ENCODE data around the gene BNIP3.

Gene BNIP3

GRCh38 chr10:131979821-131980270, 1.9 kb downstream of the BNIP3 start:
- Histone ChIP-seq H3K9me3 (ENCODE audit: control insufficient read depth, low read length) (no peaks in the 10 kb centered on the region), H3K27ac (no peak overlapping the region), H3K4me2 (ENCODE audit: low read length) (peak overlapping the region; percentile 50), H3K4me1 (peaks cover 9% of the 10 kb centered on the region), H3K79me2 (no peaks in the 10 kb centered on the region), H3K4me3 (ENCODE audit: low read depth, low read length) (no peak overlapping the region), H3K9ac (no peak overlapping the region), H2AFZ (no peak overlapping the region), H3K27me3 (ENCODE audit: control insufficient read depth, insufficient read depth, low read length) (no peaks in the 10 kb centered on the region), H3K36me3 (ENCODE audit: control insufficient read depth, insufficient read depth, low read length) (no peaks in the 10 kb centered on the region)
- no peak for TF ChIP-seq CTCF (IDR thresholded peaks at IDR 0.05)

- Histone ChIP-seq H3K4me2 (ENCODE audit: low read length) (peak overlapping the region; percentile 50), H3K79me2 (no peaks in the 10 kb centered on the region), H3K36me3 (ENCODE audit: control insufficient read depth, insufficient read depth, low read length) (no peaks in the 10 kb centered on the region), H3K27me3 (ENCODE audit: control insufficient read depth, insufficient read depth, low read length) (no peaks in the 10 kb centered on the region), H3K9ac (no peak overlapping the region), H3K4me3 (ENCODE audit: low read depth, low read length) (no peak overlapping the region), H3K27ac (no peak overlapping the region), H2AFZ (no peak overlapping the region), H3K4me1 (peaks cover 9% of the 10 kb centered on the region), H3K9me3 (ENCODE audit: control insufficient read depth, low read length) (no peaks in the 10 kb centered on the region)
- no peak for TF ChIP-seq CTCF (IDR thresholded peaks at IDR 0.05)
These were observed 2.4 kb downstream of the BNIP3 start for GRCh38 chr10:131979336-131979735.

- H3K4me3 ChIP-seq (ENCODE audit: low read depth, low read length), result no peak overlapping the region
- no peaks in the 10 kb centered on the region for H3K27me3 ChIP-seq (ENCODE audit: control insufficient read depth, insufficient read depth, low read length)
- no peaks in the 10 kb centered on the region for H3K36me3 ChIP-seq (ENCODE audit: control insufficient read depth, insufficient read depth, low read length)
- no peak for TF ChIP-seq CTCF (IDR thresholded peaks at IDR 0.05)
- H3K4me1 ChIP-seq, result peaks cover 9% of the 10 kb centered on the region
- no peak overlapping the region for H3K27ac ChIP-seq
- no peaks in the 10 kb centered on the region for H3K9me3 ChIP-seq (ENCODE audit: control insufficient read depth, low read length)
- no peaks in the 10 kb centered on the region for H3K79me2 ChIP-seq
- no peak overlapping the region for H2AFZ ChIP-seq
- no peak overlapping the region for H3K9ac ChIP-seq
- no peak overlapping the region for H3K4me2 ChIP-seq (ENCODE audit: low read length)
These were observed 2.9 kb downstream of the BNIP3 start for GRCh38 chr10:131978851-131979250.

- H3K4me1 ChIP-seq, result peaks cover 9% of the 10 kb centered on the region
- H3K27me3 ChIP-seq (ENCODE audit: control insufficient read depth, insufficient read depth, low read length), result no peaks in the 10 kb centered on the region
- H3K79me2 ChIP-seq, result no peaks in the 10 kb centered on the region
- H3K9me3 ChIP-seq (ENCODE audit: control insufficient read depth, low read length), result no peaks in the 10 kb centered on the region
- no peak overlapping the region for H2AFZ ChIP-seq
- no peak overlapping the region for H3K27ac ChIP-seq
- no peak for TF ChIP-seq CTCF (IDR thresholded peaks at IDR 0.05)
- H3K9ac ChIP-seq, result no peak overlapping the region
- no peak overlapping the region for H3K4me3 ChIP-seq (ENCODE audit: low read depth, low read length)
- no peak overlapping the region for H3K4me2 ChIP-seq (ENCODE audit: low read length)
- no peaks in the 10 kb centered on the region for H3K36me3 ChIP-seq (ENCODE audit: control insufficient read depth, insufficient read depth, low read length)
These were observed 3.4 kb downstream of the BNIP3 start for GRCh38 chr10:131978366-131978765.

GRCh38 chr10:131977323-131978096, 4.2 kb downstream of the BNIP3 start:
- no peak for TF ChIP-seq CTCF (IDR thresholded peaks at IDR 0.05)
- Histone ChIP-seq H3K27ac (no peak overlapping the region), H3K27me3 (ENCODE audit: control insufficient read depth, insufficient read depth, low read length) (no peaks in the 10 kb centered on the region), H3K4me3 (ENCODE audit: low read depth, low read length) (no peak overlapping the region), H3K9ac (no peak overlapping the region), H3K9me3 (ENCODE audit: control insufficient read depth, low read length) (no peaks in the 10 kb centered on the region), H3K79me2 (no peaks in the 10 kb centered on the region), H3K4me2 (ENCODE audit: low read length) (no peak overlapping the region), H3K36me3 (ENCODE audit: control insufficient read depth, insufficient read depth, low read length) (no peaks in the 10 kb centered on the region), H2AFZ (no peak overlapping the region), H3K4me1 (peaks cover 9% of the 10 kb centered on the region)

Measured in parathyroid adenoma (tissue), 2 donors.